OCI-LY7 (cell line): ENCODE results near the gene DMXL2. TPM values are rescaled to one million over a fixed set of nuclear protein-coding genes. Genes with fewer than 3 reads are reported as not detected.
"Not testable (repeated sequence)": the region's sequence is repeated elsewhere in the genome, so short reads cannot be mapped to it uniquely, and the experiment has no call there.

ENCODE experiments used
- BruUV-seq: library from RNA; stranded (reverse); fragments of 400-500 nt; replicated peaks from 2 replicates; lab custom pipeline; 2021; lab: Mats Ljungman, UMichigan
- CTCF ChIA-PET: fragments of 300-600 bp; sonication (Branson Sonifier 250); formaldehyde crosslinking; loops from one replicate; lab custom pipeline; 2022; ENCODE audit warnings: antibody characterized with exemption; ENCODE audit not compliant: unreplicated experiment; lab: Charles Lee
- POLR2A ChIA-PET: fragments of 300-600 bp; sonication (Branson Sonifier 250); formaldehyde crosslinking; loops from one replicate; lab custom pipeline; 2022; ENCODE audit warnings: antibody characterized with exemption; lab: Charles Lee
- DNase-seq: peaks from one replicate; pipeline ENCODE4 v3.0.0-alpha.2; 2015; ENCODE audit warnings: low spot score
- H2AFZ ChIP-seq: fragments of 200-600 bp; sonication (generic), shearing (Covaris generic); 2 replicates; pipeline ENCODE4 v1.6.1; 2014; ENCODE audit warnings: mild to moderate bottlenecking, antibody characterized with exemption, low read length, moderate library complexity
- H3K27ac ChIP-seq: fragments of 200-600 bp; sonication (generic); 2 replicates; pipeline ENCODE4 v1.5.1; 2014; ENCODE audit warnings: mixed run types, low read depth, mild to moderate bottlenecking, moderate library complexity, low read length, inconsistent platforms; ENCODE audit not compliant: poor library complexity, severe bottlenecking
- H3K36me3 ChIP-seq: fragments of 200-600 bp; sonication (generic); 2 replicates; pipeline ENCODE4 v1.6.1; 2014; ENCODE audit warnings: mild to moderate bottlenecking, antibody characterized with exemption, low read length, moderate library complexity, mixed read lengths; ENCODE audit not compliant: insufficient read depth
- H3K4me1 ChIP-seq: fragments of 200-600 bp; sonication (generic); 2 replicates; pipeline ENCODE4 v1.5.1; 2014; ENCODE audit warnings: mild to moderate bottlenecking, low read length; ENCODE audit not compliant: insufficient read depth, poor library complexity, severe bottlenecking
- H3K4me2 ChIP-seq: fragments of 200-600 bp; sonication (generic); 2 replicates; pipeline ENCODE4 v1.6.1; 2014; ENCODE audit warnings: mild to moderate bottlenecking, low read length
- H3K4me3 ChIP-seq: fragments of 200-600 bp; sonication (generic); 2 replicates; pipeline ENCODE4 v1.5.1; 2014; ENCODE audit warnings: mild to moderate bottlenecking, low read depth, low read length; ENCODE audit not compliant: poor library complexity, severe bottlenecking
- H3K79me2 ChIP-seq: fragments of 200-600 bp; sonication (generic); 2 replicates; pipeline ENCODE4 v1.6.1; 2016; ENCODE audit warnings: low read depth, mild to moderate bottlenecking, low read length, moderate library complexity, mixed read lengths; ENCODE audit not compliant: insufficient read depth
- H3K9me2 ChIP-seq: fragments of 200-600 bp; sonication (generic); 2 replicates; pipeline ENCODE4 v1.6.1; 2016; ENCODE audit warnings: mild to moderate bottlenecking, low read length, mixed read lengths; ENCODE audit not compliant: insufficient read depth
- H3K9me3 ChIP-seq: fragments of 200-600 bp; sonication (generic); 2 replicates; pipeline ENCODE4 v1.6.1; 2014; ENCODE audit warnings: mild to moderate bottlenecking, mixed run types, low read length, mixed read lengths
- H4K20me1 ChIP-seq: fragments of 200-600 bp; sonication (generic); 2 replicates; pipeline ENCODE4 v1.6.1; 2014; ENCODE audit warnings: mild to moderate bottlenecking, antibody characterized with exemption, low read length, moderate library complexity, mixed read lengths; ENCODE audit not compliant: insufficient read depth
- EZH2phosphoT487 ChIP-seq: fragments of 200-600 bp; sonication (generic); IDR thresholded peaks from 2 replicates; pipeline ENCODE4 v1.6.1; 2018; ENCODE audit warnings: low read depth, borderline replicate concordance, mild to moderate bottlenecking, mixed run types, antibody characterized with exemption, low read length, moderate library complexity, mixed read lengths
- intact Hi-C: fragments of 100-400 bp; cut with micrococcal nuclease; formaldehyde crosslinking; loops from one replicate; pipeline ENCODE4 v1.10.0; 2022; ENCODE audit not compliant: unreplicated experiment
- total RNA-seq, 2 experiments: library from RNA; depleted of rRNA in 1 of 2; stranded (reverse); fragments of >200 nt in 1 of 2; shearing (Covaris generic) in 1 of 2; gene quantifications; 2 replicates each; pipeline ENCODE4 v1.2.3, GENCODE V29; 2014 to 2022
- TF ChIP-seq, protein P1 (sequence below): fragments of 200-600 bp; sonication (generic); conservative IDR thresholded peaks from 2 replicates; pipeline ENCODE4 v1.5.1; 2014; ENCODE audit warnings: mild to moderate bottlenecking, antibody characterized with exemption, low read length, moderate library complexity, mixed read lengths

Gene DMXL2
- total RNA-seq, 2 experiments from 2014 or later: 0.32 to 0.47 TPM

DNA sequence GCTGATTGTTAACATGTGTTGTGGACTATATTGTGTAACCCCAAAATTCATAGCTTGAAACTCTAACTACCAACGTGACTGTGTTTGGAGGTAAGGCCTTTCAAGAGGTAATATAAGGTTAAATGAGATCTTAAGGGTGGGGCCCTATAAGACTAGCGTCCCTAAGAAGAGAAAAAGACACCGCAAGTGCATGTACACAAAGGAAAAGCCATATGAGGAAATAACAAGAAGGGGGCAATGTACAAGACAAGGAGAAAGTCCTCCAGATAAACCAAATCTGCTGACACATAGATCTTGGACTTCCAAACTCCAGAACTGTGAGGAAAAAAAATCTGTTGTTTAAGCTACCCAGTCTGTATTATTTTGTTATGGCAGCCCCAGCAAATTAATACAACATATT, 8.6 kb downstream of the DMXL2 start:
- Histone ChIP-seq H3K9me2 (no peaks in the 10 kb centered on the region), H3K4me2 (no peak overlapping the region), H3K36me3 (no peaks in the 10 kb centered on the region), H3K9me3 (no peaks in the 10 kb centered on the region), H4K20me1 (no peaks in the 10 kb centered on the region), H3K4me1 (no peaks in the 10 kb centered on the region), H3K4me3 (no peak overlapping the region), H3K27ac (no peak overlapping the region), H2AFZ (no peak overlapping the region), H3K79me2 (no peaks in the 10 kb centered on the region)
- ChIA-PET POLR2A (interaction anchor here (0.7 kb wide), 1 partner anchor 212 kb away, joined by 4 read pairs; no protein-coding TSS in a partner anchor), CTCF (interaction anchor here (0.6 kb wide), 1 partner anchor 8 kb away, joined by 3 read pairs; no protein-coding TSS in a partner anchor)
- BruUV-seq: no TSS peak
- intact Hi-C loops: no loop called here
- DNase-seq: no peak
- TF ChIP-seq EZH2phosphoT487: no peak
- TF ChIP-seq, protein P1, sequence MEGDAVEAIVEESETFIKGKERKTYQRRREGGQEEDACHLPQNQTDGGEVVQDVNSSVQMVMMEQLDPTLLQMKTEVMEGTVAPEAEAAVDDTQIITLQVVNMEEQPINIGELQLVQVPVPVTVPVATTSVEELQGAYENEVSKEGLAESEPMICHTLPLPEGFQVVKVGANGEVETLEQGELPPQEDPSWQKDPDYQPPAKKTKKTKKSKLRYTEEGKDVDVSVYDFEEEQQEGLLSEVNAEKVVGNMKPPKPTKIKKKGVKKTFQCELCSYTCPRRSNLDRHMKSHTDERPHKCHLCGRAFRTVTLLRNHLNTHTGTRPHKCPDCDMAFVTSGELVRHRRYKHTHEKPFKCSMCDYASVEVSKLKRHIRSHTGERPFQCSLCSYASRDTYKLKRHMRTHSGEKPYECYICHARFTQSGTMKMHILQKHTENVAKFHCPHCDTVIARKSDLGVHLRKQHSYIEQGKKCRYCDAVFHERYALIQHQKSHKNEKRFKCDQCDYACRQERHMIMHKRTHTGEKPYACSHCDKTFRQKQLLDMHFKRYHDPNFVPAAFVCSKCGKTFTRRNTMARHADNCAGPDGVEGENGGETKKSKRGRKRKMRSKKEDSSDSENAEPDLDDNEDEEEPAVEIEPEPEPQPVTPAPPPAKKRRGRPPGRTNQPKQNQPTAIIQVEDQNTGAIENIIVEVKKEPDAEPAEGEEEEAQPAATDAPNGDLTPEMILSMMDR: no peak

DNA sequence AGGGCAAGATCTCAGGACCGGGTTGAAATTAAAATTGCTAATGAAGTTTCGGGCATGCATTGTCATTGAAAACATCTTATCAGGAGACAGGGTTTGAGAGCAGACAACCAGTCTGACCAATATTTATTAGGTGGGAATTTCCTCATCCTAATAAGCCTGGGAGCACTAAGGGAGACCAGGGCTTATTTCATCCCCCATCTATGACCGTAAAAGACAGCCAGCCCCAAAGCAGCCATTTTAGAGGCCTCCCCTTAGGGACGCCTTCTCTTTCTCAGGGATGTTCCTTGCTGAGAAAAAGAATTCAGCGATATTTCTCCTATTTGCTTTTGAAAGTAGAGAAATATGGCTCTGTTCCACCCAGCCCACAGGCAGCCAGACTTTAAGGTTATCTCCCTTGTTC, 9.9 kb downstream of the DMXL2 start:
- intact Hi-C loops, H2AFZ ChIP-seq, H3K27ac ChIP-seq, CTCF ChIA-PET, H4K20me1 ChIP-seq, BruUV-seq, DNase-seq, H3K79me2 ChIP-seq, H3K4me2 ChIP-seq, POLR2A ChIA-PET, H3K9me3 ChIP-seq, H3K9me2 ChIP-seq, H3K4me1 ChIP-seq, H3K4me3 ChIP-seq, H3K36me3 ChIP-seq: not testable (repeated sequence)

DNA sequence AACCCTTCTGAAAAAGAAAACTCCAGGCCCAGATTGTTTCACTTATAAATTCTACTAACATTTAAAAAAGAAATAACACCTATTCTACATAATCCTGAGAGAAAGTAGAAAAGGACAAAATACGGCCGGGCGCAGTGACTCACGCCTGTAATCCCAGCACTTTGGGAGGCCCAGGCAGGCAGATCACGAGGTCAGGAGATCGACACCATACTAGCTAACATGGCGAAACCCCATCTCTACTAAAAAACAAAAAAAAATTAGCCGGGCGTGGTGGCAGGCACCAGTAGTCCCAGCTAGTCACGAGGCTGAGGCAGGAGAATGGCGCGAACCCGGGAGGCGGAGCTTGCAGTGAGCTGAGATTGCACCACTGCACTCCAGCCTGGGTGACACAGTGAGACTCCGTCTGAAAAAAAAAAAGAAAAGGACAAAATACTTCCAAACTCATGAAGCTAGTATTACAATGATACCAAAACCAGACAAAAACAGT, 19.1 kb downstream of the DMXL2 start:
- H4K20me1 ChIP-seq, H3K36me3 ChIP-seq, H3K4me2 ChIP-seq, H2AFZ ChIP-seq, BruUV-seq, H3K4me1 ChIP-seq, H3K79me2 ChIP-seq, H3K27ac ChIP-seq, H3K9me2 ChIP-seq, DNase-seq, H3K4me3 ChIP-seq, POLR2A ChIA-PET, H3K9me3 ChIP-seq, intact Hi-C loops, CTCF ChIA-PET: not testable (repeated sequence)

DNA sequence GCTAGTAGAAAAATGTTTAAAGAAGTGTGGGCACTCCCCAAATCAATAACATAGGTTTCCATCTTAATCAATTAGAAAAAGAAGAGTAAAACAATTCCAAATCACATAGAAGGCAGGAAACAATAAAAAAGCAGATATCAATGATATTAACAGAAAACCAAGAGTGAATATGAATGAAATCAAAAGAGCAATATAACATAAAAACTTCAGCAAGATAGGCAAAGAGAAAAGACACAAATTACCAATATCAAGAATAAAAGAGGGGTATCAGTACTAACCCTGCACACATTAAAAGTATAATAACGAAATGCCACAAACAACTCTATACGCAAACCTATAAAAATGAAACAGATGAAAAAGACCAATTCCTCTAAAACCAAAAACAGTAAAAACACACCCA, 19.6 kb downstream of the DMXL2 start:
- H3K36me3 ChIP-seq: no peaks in the 10 kb centered on the region
- intact Hi-C loops: no loop called here
- H3K4me1 ChIP-seq: no peaks in the 10 kb centered on the region
- no peak overlapping the region for H2AFZ ChIP-seq
- no peak for DNase-seq
- TF ChIP-seq, protein P1: no peak
- TF ChIP-seq EZH2phosphoT487: no peak
- H3K9me3 ChIP-seq: no peaks in the 10 kb centered on the region
- H3K4me3 ChIP-seq: no peak overlapping the region
- no peaks in the 10 kb centered on the region for H3K79me2 ChIP-seq
- ChIA-PET POLR2A (no interaction called here), CTCF (no interaction called here)
- H3K4me2 ChIP-seq: no peak overlapping the region
- no peaks in the 10 kb centered on the region for H4K20me1 ChIP-seq
- no TSS peak for BruUV-seq
- no peaks in the 10 kb centered on the region for H3K9me2 ChIP-seq
- no peak overlapping the region for H3K27ac ChIP-seq
